GM18867 (cell line): ENCODE data around the gene MAPKAP1.
"Not testable (repeated sequence)": the region's sequence is repeated elsewhere in the genome, so short reads cannot be mapped to it uniquely, and the experiment has no call there.

Experiments
- ATAC-seq: cut with Tn5 transposase; IDR thresholded peaks from one replicate; pipeline ENCODE4 v1.9.1; 2021; ENCODE audit warnings: mild to moderate bottlenecking, moderate library complexity; ENCODE audit not compliant: unreplicated experiment

MAPKAP1 gene

GRCh38 chr9:125400232-125400631 is 306.8 kb downstream of the MAPKAP1 start:
- ATAC-seq: not testable (repeated sequence)

- ATAC-seq: no peak
These were observed 307.3 kb downstream of the MAPKAP1 start for GRCh38 chr9:125399666-125400065.

GRCh38 chr9:125399165-125399564 is 307.8 kb downstream of the MAPKAP1 start:
- ATAC-seq: no peak

- ATAC-seq: no peak
These were observed 308.8 kb downstream of the MAPKAP1 start for GRCh38 chr9:125398243-125398642.

- no peak for ATAC-seq
These were observed 309.3 kb downstream of the MAPKAP1 start for GRCh38 chr9:125397736-125398135.

- ATAC-seq: no peak
These were observed 310.2 kb downstream of the MAPKAP1 start for GRCh38 chr9:125396799-125397198.

- ATAC-seq: no peak
These were observed 313.6 kb downstream of the MAPKAP1 start for GRCh38 chr9:125393426-125393825.

GRCh38 chr9:125391704-125392103 is 315.3 kb downstream of the MAPKAP1 start:
- ATAC-seq: no peak

GRCh38 chr9:125388978-125389377 is 318.0 kb downstream of the MAPKAP1 start:
- ATAC-seq: no peak

GRCh38 chr9:125387861-125388524 is 319.0 kb downstream of the MAPKAP1 start:
- ATAC-seq: no peak
